HepG2 (cell line): Measurements from ENCODE around the gene FTL. TPM values are rescaled to one million over a fixed set of nuclear protein-coding genes. Genes with fewer than 3 reads are reported as not detected.

Source experiments
- ARID2 ChIP-seq: sonication (generic); formaldehyde crosslinking; IDR thresholded peaks from 2 replicates; pipeline ENCODE4 v1.8.1; 2022; ENCODE audit warnings: mild to moderate bottlenecking, missing genetic modification reagents, borderline replicate concordance
- HMGA1 ChIP-seq: sonication (generic); formaldehyde crosslinking; conservative IDR thresholded peaks from 2 replicates; pipeline ENCODE4 v1.4.0; 2020; ENCODE audit warnings: missing genetic modification reagents
- MED13 ChIP-seq: sonication (generic); formaldehyde crosslinking; IDR thresholded peaks from 2 replicates; pipeline ENCODE4 v1.5.0; 2020; ENCODE audit warnings: missing genetic modification reagents
- MXD4 ChIP-seq: IDR thresholded peaks from 2 replicates; pipeline ENCODE4 v1.6.1; 2016; ENCODE audit warnings: mild to moderate bottlenecking, missing biosample characterization, missing genetic modification reagents
- MXI1 ChIP-seq: IDR thresholded peaks from 3 replicates; pipeline ENCODE4 v1.6.1; 2012; ENCODE audit warnings: low read depth, low read length, inconsistent platforms, borderline replicate concordance
- NCOA2 ChIP-seq: sonication (generic); formaldehyde crosslinking; IDR thresholded peaks from 2 replicates; pipeline ENCODE4 v1.8.0; 2022; ENCODE audit warnings: inconsistent platforms
- NCOR1 ChIP-seq: fragments of 200-600 bp; sonication (generic); IDR thresholded peaks from 2 replicates; pipeline ENCODE4 v1.7.0; 2017; ENCODE audit warnings: antibody characterized with exemption, low read length, borderline replicate concordance
- NR1H2 ChIP-seq: sonication (generic); formaldehyde crosslinking; IDR thresholded peaks from 2 replicates; pipeline ENCODE4 v1.8.1; 2022; ENCODE audit warnings: low read depth, missing genetic modification reagents, borderline replicate concordance
- POLR2G ChIP-seq: fragments of 200-400 bp; formaldehyde crosslinking; IDR thresholded peaks from 2 replicates; pipeline ENCODE4 v1.6.1; 2018; ENCODE audit warnings: mild to moderate bottlenecking, low read depth, low read length, moderate library complexity
- RCOR2 ChIP-seq: IDR thresholded peaks from 2 replicates; pipeline ENCODE4 v1.6.1; 2016; ENCODE audit warnings: missing biosample characterization, missing genetic modification reagents
- ZNF232 ChIP-seq: sonication (generic); formaldehyde crosslinking; IDR thresholded peaks from 2 replicates; pipeline ENCODE4 v1.4.0; 2020; ENCODE audit warnings: missing genetic modification reagents, borderline replicate concordance
- ZNF253 ChIP-seq: sonication (generic); formaldehyde crosslinking; IDR thresholded peaks from 2 replicates; pipeline ENCODE4 v1.8.0; 2022; ENCODE audit warnings: mild to moderate bottlenecking, missing genetic modification reagents, borderline replicate concordance
- ZNF292 ChIP-seq: sonication (generic); formaldehyde crosslinking; IDR thresholded peaks from 2 replicates; pipeline ENCODE4 v1.8.1; 2022; ENCODE audit warnings: mild to moderate bottlenecking, low read depth, missing genetic modification reagents, borderline replicate concordance
- ZNF30 ChIP-seq: sonication (generic); formaldehyde crosslinking; IDR thresholded peaks from 2 replicates; pipeline ENCODE4 v1.5.0; 2020; ENCODE audit warnings: mild to moderate bottlenecking, missing genetic modification reagents
- ZNF567 ChIP-seq: sonication (generic); formaldehyde crosslinking; IDR thresholded peaks from 2 replicates; pipeline ENCODE4 v1.8.1; 2023; ENCODE audit warnings: mild to moderate bottlenecking, missing genetic modification reagents, borderline replicate concordance
- polyA plus RNA-seq, 8 experiments: library from polyadenylated mRNA; depleted of rRNA in 3 of 8; stranded (reverse) in 7 of 8; unstranded in 1 of 8; fragments of >200 nt; fragmentation: Illumina TruSeq in 4 of 8; extraction: Trizol in 4 of 8; gene quantifications; 2 replicates each; pipeline versions ENCODE4 v1.2.1 to v1.2.3, GENCODE V29; 2011 to 2016; ENCODE audit warnings: low read depth in 4 of 8, missing spikeins in 1 of 8, mixed read lengths in 1 of 8; ENCODE audit not compliant: insufficient read depth in 1 of 8
- total RNA-seq, 5 experiments: library from RNA; depleted of rRNA; stranded (reverse); fragments of >200 nt; fragmentation: Illumina TruSeq; extraction: Trizol; gene quantifications; 2 replicates each; pipeline ENCODE4 v1.2.3, GENCODE V29; 2016; ENCODE audit warnings: low read depth in 1 of 5
- TF ChIP-seq, protein P1 (sequence below): sonication (generic); formaldehyde crosslinking; IDR thresholded peaks from 2 replicates; pipeline ENCODE4 v1.5.0; 2020; ENCODE audit warnings: mild to moderate bottlenecking, missing genetic modification reagents, borderline replicate concordance
- TF ChIP-seq, protein P2 (sequence below): fragments of 450-650 bp; IDR thresholded peaks from 2 replicates; pipeline ENCODE4 v1.6.1; 2016
- TF ChIP-seq, protein P3 (sequence below): sonication (generic); formaldehyde crosslinking; IDR thresholded peaks from 2 replicates; pipeline ENCODE4 v1.5.0; 2020; ENCODE audit warnings: missing genetic modification reagents, mild to moderate bottlenecking, borderline replicate concordance

Gene FTL
- total and polyA plus RNA-seq, 2 of the 13 experiments (the other 11 are each of a cell fraction or from before 2014, with no cell fraction given), result 2,721 to 8,800 TPM

DNA sequence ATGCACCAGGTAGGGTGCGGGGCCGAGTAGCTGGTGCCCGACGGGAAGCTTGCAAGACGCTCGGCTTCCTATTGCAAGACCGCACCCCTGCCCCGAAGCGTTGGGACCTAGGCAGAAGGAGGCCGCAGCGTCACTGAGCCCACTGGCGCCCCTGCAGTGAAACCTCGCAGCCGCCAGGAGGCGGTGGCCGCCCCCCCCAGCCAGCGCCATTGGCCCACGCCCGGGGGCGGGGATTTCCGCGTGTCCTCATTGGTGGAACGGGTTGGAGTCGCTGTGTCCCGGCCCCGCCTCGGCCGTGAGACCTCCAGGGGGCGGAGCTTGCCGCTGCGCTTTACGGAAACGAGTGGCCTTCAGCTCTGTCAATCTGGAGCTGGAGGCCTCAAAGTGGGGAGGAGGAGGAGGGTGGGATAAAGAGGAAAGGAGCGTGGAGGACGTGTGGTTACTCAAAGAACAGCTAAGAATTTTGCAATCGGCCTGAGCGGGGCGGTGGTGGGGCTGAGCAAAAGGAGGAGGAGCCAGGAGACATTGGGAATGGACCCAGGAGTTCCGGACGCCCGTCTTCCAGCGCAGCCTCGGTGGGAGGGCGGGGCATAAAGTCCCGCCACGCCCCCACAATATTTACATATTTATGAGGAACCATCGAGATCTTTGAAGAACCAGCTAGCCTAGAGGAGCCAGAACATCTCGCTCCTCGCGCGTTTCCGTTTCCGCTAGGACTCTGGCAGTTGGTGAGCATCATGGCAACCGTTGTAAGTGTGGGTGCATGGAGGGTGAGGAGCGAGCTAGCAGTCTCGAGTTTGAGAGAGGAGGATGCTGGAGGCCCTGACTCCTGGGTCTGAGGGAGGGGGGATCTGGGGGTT is 28.3 kb downstream of the FTL start, which contains the start of the genes GYS1 and RUVBL2 (continued):
- peak; percentile 40; the same call in 1 of the 2 replicates for TF ChIP-seq NCOR1
- TF ChIP-seq MXD4 (CRISPR knock-in tag), result no peak; the same call in 1 of the 2 replicates
- TF ChIP-seq, protein P1, sequence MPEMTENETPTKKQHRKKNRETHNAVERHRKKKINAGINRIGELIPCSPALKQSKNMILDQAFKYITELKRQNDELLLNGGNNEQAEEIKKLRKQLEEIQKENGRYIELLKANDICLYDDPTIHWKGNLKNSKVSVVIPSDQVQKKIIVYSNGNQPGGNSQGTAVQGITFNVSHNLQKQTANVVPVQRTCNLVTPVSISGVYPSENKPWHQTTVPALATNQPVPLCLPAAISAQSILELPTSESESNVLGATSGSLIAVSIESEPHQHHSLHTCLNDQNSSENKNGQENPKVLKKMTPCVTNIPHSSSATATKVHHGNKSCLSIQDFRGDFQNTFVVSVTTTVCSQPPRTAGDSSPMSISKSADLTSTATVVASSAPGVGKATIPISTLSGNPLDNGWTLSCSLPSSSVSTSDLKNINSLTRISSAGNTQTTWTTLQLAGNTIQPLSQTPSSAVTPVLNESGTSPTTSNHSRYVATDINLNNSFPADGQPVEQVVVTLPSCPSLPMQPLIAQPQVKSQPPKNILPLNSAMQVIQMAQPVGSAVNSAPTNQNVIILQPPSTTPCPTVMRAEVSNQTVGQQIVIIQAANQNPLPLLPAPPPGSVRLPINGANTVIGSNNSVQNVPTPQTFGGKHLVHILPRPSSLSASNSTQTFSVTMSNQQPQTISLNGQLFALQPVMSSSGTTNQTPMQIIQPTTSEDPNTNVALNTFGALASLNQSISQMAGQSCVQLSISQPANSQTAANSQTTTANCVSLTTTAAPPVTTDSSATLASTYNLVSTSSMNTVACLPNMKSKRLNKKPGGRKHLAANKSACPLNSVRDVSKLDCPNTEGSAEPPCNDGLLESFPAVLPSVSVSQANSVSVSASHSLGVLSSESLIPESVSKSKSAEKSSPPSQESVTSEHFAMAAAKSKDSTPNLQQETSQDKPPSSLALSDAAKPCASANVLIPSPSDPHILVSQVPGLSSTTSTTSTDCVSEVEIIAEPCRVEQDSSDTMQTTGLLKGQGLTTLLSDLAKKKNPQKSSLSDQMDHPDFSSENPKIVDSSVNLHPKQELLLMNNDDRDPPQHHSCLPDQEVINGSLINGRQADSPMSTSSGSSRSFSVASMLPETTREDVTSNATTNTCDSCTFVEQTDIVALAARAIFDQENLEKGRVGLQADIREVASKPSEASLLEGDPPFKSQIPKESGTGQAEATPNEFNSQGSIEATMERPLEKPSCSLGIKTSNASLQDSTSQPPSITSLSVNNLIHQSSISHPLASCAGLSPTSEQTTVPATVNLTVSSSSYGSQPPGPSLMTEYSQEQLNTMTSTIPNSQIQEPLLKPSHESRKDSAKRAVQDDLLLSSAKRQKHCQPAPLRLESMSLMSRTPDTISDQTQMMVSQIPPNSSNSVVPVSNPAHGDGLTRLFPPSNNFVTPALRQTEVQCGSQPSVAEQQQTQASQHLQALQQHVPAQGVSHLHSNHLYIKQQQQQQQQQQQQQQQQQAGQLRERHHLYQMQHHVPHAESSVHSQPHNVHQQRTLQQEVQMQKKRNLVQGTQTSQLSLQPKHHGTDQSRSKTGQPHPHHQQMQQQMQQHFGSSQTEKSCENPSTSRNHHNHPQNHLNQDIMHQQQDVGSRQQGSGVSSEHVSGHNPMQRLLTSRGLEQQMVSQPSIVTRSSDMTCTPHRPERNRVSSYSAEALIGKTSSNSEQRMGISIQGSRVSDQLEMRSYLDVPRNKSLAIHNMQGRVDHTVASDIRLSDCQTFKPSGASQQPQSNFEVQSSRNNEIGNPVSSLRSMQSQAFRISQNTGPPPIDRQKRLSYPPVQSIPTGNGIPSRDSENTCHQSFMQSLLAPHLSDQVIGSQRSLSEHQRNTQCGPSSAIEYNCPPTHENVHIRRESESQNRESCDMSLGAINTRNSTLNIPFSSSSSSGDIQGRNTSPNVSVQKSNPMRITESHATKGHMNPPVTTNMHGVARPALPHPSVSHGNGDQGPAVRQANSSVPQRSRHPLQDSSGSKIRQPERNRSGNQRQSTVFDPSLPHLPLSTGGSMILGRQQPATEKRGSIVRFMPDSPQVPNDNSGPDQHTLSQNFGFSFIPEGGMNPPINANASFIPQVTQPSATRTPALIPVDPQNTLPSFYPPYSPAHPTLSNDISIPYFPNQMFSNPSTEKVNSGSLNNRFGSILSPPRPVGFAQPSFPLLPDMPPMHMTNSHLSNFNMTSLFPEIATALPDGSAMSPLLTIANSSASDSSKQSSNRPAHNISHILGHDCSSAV (CRISPR knock-in tag), result no peak
- no peak for TF ChIP-seq ZNF253 (CRISPR knock-in tag)
- TF ChIP-seq ZNF232 (CRISPR knock-in tag), result no peak
- no peak for TF ChIP-seq MED13 (CRISPR knock-in tag)
- TF ChIP-seq, protein P2, sequence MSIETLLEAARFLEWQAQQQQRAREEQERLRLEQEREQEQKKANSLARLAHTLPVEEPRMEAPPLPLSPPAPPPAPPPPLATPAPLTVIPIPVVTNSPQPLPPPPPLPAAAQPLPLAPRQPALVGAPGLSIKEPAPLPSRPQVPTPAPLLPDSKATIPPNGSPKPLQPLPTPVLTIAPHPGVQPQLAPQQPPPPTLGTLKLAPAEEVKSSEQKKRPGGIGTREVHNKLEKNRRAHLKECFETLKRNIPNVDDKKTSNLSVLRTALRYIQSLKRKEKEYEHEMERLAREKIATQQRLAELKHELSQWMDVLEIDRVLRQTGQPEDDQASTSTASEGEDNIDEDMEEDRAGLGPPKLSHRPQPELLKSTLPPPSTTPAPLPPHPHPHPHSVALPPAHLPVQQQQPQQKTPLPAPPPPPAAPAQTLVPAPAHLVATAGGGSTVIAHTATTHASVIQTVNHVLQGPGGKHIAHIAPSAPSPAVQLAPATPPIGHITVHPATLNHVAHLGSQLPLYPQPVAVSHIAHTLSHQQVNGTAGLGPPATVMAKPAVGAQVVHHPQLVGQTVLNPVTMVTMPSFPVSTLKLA, result peak; percentile 70
- peak; percentile 80 for TF ChIP-seq POLR2G
- no peak for TF ChIP-seq RCOR2 (CRISPR knock-in tag)
- TF ChIP-seq ZNF30, result no peak
- TF ChIP-seq ARID2, result no peak
- TF ChIP-seq MXI1, result peak; percentile 73; the same call in 1 of the 3 replicates
- TF ChIP-seq ZNF292 (CRISPR knock-in tag), result no peak
- TF ChIP-seq NR1H2 (CRISPR knock-in tag), result no peak
- no peak for TF ChIP-seq NCOA2 (CRISPR knock-in tag)
- 0 out of 2 replicates have a peak, but pooled peaks have one; percentile 55 for TF ChIP-seq ZNF567
- TF ChIP-seq, protein P3, sequence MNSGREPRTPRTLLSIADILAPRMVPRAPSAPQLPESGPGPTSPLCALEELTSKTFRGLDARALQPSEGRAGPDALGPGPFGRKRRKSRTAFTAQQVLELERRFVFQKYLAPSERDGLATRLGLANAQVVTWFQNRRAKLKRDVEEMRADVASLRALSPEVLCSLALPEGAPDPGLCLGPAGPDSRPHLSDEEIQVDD (CRISPR knock-in tag), result no peak
- no peak for TF ChIP-seq HMGA1 (CRISPR knock-in tag)
